DMS53 treated with DMSO at 0.1 percent for 48 hours (cell line): ENCODE results near the gene MRPL19.

Source experiments
- DNase-seq: peaks from one replicate; lab custom pipeline; 2025; ENCODE audit not compliant: unreplicated experiment; lab: John Stamatoyannopoulos, UW

MRPL19 gene

DNA sequence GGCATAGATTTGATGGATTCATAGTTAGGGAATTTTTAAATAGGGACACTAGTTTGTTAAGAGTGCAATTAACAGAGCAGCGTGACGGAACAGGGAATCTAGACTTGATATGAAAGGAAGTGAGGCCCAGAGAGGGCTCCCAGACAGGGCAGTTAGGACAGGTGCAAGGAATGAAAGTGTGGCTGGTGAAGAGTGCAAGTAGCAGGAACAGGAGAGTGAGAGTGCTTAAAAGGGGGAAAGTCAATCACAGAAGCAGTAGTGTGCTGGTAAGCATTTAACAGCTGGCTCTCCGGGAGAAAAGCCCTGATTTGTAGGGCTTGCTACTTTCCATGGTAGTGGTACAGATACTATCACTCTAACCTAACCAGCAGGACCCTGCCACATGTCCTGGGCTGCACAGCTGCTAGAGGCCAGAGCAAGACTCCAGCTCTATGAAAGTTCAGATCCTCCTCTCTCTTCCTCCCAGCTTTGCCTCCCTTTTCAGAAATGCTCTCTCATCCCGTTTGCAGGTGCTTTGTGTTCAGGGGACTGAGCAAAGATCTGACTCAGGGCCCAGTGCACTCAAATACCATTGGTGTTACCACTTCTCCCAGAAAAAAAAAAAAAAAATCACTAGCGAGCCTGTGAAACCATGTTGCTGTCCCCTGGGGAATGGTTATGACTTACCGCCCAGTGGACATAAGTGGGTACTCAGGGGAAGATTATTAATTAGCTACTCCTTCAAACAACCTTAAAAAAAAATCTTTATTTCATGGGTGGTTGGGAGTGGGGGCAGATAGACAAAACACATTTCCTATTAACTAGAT, 82.2 kb downstream of the MRPL19 start:
- no peak for DNase-seq

- no peak for DNase-seq
Observed at GRCh38 chr2:75729861-75730260, 83.3 kb downstream of the MRPL19 start.

- no peak for DNase-seq
Observed at GRCh38 chr2:75736276-75736675, 89.7 kb downstream of the MRPL19 start.

- no peak for DNase-seq
Observed at GRCh38 chr2:75737961-75738360, 91.4 kb downstream of the MRPL19 start.
